Suprapubic skin (tissue), 4 donors: ENCODE data around the gene FOLR1. TPM values are rescaled to one million over a fixed set of nuclear protein-coding genes. Genes with fewer than 3 reads are reported as not detected.

ENCODE experiments used
- DNase-seq, 2 donors: peaks; one replicate each; pipeline ENCODE4 v3.0.0-alpha.2; 2019; ENCODE audit warnings: low spot score in 2 of 2
- H3K27ac ChIP-seq: fragments of 200-600 bp; sonication (generic); one replicate; pipeline ENCODE4 v1.5.1; 2019
- H3K27me3 ChIP-seq: fragments of 200-600 bp; sonication (generic); one replicate; pipeline ENCODE4 v1.5.1; 2019
- H3K36me3 ChIP-seq: fragments of 200-600 bp; sonication (generic); one replicate; pipeline ENCODE4 v1.5.1; 2019
- H3K4me1 ChIP-seq: fragments of 200-600 bp; sonication (generic); one replicate; pipeline ENCODE4 v1.5.1; 2019
- H3K4me3 ChIP-seq: fragments of 200-600 bp; sonication (generic); one replicate; pipeline ENCODE4 v1.5.1; 2019; ENCODE audit warnings: mild to moderate bottlenecking
- H3K9me3 ChIP-seq: fragments of 200-600 bp; sonication (generic); one replicate; pipeline ENCODE4 v1.5.1; 2019
- CTCF ChIP-seq, 2 donors: fragments of 200-600 bp in 1 of 2; fragments of 450-650 bp in 1 of 2; sonication (generic) in 1 of 2; IDR thresholded peaks; one replicate each; pipeline ENCODE4 v1.5.1; 2016 to 2019; ENCODE audit warnings: antibody characterized with exemption in 2 of 2, mild to moderate bottlenecking in 1 of 2, moderate library complexity in 1 of 2
- EP300 ChIP-seq: sonication (generic); formaldehyde crosslinking; IDR thresholded peaks from one replicate; pipeline ENCODE4 v1.6.1; 2017; ENCODE audit warnings: antibody characterized with exemption
- POLR2A ChIP-seq, 2 donors: fragments of 450-650 bp; IDR thresholded peaks; one replicate each; pipeline ENCODE4 v1.6.1; 2017; ENCODE audit warnings: antibody characterized with exemption in 2 of 2, mild to moderate bottlenecking in 2 of 2, moderate library complexity in 2 of 2
- POLR2AphosphoS5 ChIP-seq, 3 donors: sonication (generic); formaldehyde crosslinking; IDR thresholded peaks; one replicate each; pipeline ENCODE4 v1.6.1; 2017; ENCODE audit warnings: antibody characterized with exemption in 3 of 3
- WGBS: methylation state at CpG from one replicate; pipeline ENCODE4 v1.1.5; 2018; 5-methylcytosine and 5-hydroxymethylcytosine counted together
- total RNA-seq, 4 donors: library from RNA; depleted of rRNA; stranded (reverse); fragments of >200 nt; gene quantifications; one replicate each; pipeline ENCODE4 v1.1.0, GENCODE V29; 2016

Gene FOLR1
- total RNA-seq, 4 donors from 2014 or later, result 1.5 to 4.3 (median 4.3) TPM; not detected in 1

GRCh38 chr11:72222907-72223614 is 31.1 kb downstream of the FOLR1 start:
- peaks cover 2% of the 10 kb centered on the region for H3K36me3 ChIP-seq
- H3K4me3 ChIP-seq, result peak overlapping the region; percentile 77
- peak; percentile 95 to 96 for DNase-seq
- WGBS, result 2% methylated on average over 7 of the region's 47 CpGs
- H3K9me3 ChIP-seq, result no peaks in the 10 kb centered on the region
- no peaks in the 10 kb centered on the region for H3K27me3 ChIP-seq
- TF ChIP-seq POLR2A (IDR thresholded peaks at IDR 0.05) (no peak), CTCF (IDR thresholded peaks at IDR 0.05) (peak in 1 of 2 donors; percentile 52), POLR2AphosphoS5 (IDR thresholded peaks at IDR 0.05) (peak in 1 of 3 donors; percentile 44)
- H3K27ac ChIP-seq, result peak overlapping the region; percentile 93
- peaks cover 44% of the 10 kb centered on the region for H3K4me1 ChIP-seq

DNA sequence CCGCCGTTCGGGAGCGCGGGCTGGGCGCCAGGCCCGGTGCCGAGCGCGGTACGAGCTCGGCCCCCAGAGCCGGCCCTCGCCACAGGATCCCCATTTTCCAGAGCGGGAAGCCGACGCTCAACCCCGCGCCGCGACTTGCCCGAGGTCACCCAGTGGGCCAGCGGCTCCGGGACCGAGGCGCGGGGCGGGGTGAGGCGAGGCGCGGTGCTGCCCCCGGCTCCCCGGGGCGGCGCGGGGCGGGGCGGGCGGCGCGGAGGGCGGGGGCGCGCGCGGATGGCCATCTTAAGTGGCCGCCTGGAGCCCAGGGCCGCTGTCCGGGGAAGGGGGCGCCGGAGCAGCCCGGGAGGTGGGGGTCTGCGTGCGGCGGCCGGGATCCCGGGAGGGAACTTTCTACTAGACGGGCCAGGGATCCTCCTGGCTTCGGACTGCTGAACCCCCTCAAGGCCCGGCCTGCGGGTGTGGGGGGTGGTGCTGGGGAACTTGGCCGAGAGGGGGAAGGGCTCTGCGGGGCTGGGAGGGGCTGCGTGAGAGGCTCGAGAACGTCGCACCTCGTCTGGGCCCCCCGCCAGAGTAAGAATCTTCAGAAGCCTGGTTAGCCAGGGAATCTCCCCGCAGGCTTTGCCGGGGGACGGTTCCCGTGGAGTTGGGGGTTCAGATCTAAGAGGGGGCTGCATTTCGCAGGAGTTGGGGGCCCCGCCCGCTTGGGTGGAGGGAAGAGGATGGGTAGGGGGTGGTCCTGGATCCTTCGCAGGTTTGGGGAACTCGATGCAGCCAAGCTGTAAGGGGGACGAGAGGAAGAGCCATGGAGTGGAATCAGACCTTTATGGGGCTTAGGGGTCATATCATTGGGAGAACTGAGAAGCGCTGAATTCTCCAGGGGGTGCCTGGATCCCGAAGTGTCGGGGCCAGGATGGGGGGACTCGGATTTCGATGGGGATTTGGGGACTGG is 31.9 kb downstream of the FOLR1 start:
- TF ChIP-seq POLR2A (IDR thresholded peaks at IDR 0.05) (peak in 1 of 2 donors; percentile 22), EP300 (no peak)
- peak; percentile 84 to 87 for DNase-seq
- Histone ChIP-seq H3K4me1 (peaks cover 44% of the 10 kb centered on the region), H3K4me3 (peak overlapping the region; percentile 77), H3K27me3 (no peaks in the 10 kb centered on the region), H3K27ac (peak overlapping the region; percentile 93), H3K36me3 (peaks cover 10% of the 10 kb centered on the region), H3K9me3 (no peaks in the 10 kb centered on the region)
- under 1% methylated on average over 33 of the region's 84 CpGs for WGBS

DNA sequence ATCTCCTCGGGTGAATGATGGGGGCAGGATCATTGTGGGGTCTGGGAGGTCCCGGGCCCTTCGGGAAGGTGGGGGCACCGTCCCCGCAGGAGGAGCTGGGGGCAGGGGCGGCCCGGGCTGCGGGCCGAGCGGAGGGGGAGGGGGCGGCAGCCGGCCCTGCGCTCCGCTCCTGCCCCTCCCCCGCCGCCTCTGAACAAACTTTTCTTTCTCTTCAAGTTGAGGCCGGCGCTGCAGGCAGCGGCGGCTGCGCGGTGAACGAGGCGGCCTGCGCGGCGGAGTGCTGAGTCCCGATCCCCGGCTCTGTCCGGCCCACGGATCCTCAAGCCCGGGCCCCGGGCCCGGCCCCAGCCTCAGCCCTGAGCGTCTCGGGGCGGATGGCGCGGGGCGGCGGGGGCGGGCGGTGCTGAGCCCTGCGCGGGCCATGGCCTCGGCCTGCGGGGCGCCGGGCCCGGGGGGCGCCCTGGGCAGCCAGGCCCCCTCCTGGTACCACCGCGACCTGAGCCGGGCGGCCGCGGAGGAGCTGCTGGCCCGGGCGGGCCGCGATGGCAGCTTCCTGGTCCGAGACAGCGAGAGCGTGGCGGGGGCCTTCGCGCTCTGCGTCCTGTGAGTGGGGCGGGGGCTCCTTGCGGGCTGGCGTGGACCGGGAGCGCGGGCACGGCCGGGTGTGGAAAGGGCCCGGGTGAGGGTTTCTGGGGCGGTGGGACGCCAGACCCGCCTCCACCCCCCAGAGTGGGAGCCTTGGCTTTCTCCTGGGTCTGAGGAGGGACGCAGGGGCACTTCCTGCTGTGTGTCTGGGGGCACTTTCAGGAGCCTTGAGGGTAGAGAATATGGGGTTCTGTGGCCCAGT is 32.8 kb downstream of the FOLR1 start, which contains the start of gene INPPL1:
TSS of gene INPPL1 (plus strand) at position 204 of the 847 bp plus-strand sequence. CDS start at position 422, 218 bp downstream.
- peaks cover 44% of the 10 kb centered on the region for H3K4me1 ChIP-seq
- H3K4me3 ChIP-seq, result peak within 1 kb of the TSS; percentile 77
- peaks cover 19% of the 10 kb centered on the region for H3K36me3 ChIP-seq
- DNase-seq, result peak in 1 of 2 donors; percentile 70
- no peaks in the 10 kb centered on the region for H3K27me3 ChIP-seq
- H3K9me3 ChIP-seq, result no peaks in the 10 kb centered on the region
- WGBS, result 3% methylated on average over 5 of the region's 81 CpGs
- TF ChIP-seq POLR2AphosphoS5 (IDR thresholded peaks at IDR 0.05) (no peak), CTCF (IDR thresholded peaks at IDR 0.05) (no peak), POLR2A (IDR thresholded peaks at IDR 0.05) (no peak), EP300 (no peak)
- peak within 1 kb of the TSS; percentile 93 for H3K27ac ChIP-seq

DNA sequence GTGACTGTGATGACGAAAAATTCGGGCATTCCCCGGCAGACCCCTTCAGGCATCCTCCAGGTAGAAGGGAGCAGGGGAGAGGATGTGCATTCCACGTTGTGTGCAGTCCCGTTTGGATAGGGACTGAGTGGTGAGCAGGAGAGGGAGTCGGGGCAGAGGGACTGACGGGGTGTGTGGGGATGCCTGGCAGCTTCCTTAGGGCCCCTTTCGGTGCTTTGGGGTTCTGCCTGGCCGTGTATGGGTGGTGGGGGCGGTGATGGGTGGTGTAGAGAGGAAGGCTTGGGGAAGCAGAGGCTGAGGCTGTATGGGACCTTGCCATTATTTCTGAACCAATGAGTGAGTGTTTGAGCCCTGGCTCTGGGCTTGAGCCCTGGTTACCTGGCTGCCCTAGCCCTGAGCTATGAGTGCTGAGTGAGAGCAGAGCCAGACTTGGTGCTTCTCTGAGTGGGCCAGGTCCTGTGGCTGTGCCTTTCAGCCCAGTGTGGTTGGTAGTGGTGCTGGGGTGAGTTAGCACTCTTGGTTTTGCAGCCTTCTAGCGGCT is 33.5 kb downstream of the FOLR1 start:
- DNase-seq, result peak in 1 of 2 donors; percentile 56

More for the DNA sequence above, 33.5 kb downstream of the FOLR1 start:
- H3K27ac ChIP-seq, result peak overlapping the region; percentile 93
- no peaks in the 10 kb centered on the region for H3K9me3 ChIP-seq
- no peaks in the 10 kb centered on the region for H3K27me3 ChIP-seq
- peak overlapping the region; percentile 77 for H3K4me3 ChIP-seq
- H3K36me3 ChIP-seq, result peaks cover 26% of the 10 kb centered on the region
- peaks cover 44% of the 10 kb centered on the region for H3K4me1 ChIP-seq
- TF ChIP-seq POLR2AphosphoS5 (IDR thresholded peaks at IDR 0.05) (no peak), CTCF (IDR thresholded peaks at IDR 0.05) (no peak), POLR2A (IDR thresholded peaks at IDR 0.05) (no peak), EP300 (no peak)
- WGBS, result 23% methylated on average over 11 of the region's 11 CpGs
